Right lobe of liver (tissue), 4 donors: ENCODE results near the gene CFAP119.

Experiments used
- CTCF ChIP-seq, 4 donors: fragments of 200-600 bp in 3 of 4; fragments of 450-650 bp in 1 of 4; IDR thresholded peaks; one replicate each; pipeline versions ENCODE4 v1.5.1 to v1.8.0; 2016 to 2022; ENCODE audit warnings: antibody characterized with exemption in 4 of 4, mild to moderate bottlenecking in 2 of 4
- POLR2A ChIP-seq: fragments of 450-650 bp; IDR thresholded peaks from one replicate; pipeline ENCODE4 v1.6.1; 2017; ENCODE audit warnings: antibody characterized with exemption, mild to moderate bottlenecking
- donor health status: DM: no; HTN: no; CAD: no.
- donor health status: DM: no; HTN: no; CAD: no.
- donor health status: DM: no; HTN: yes; CAD: no.

- TF ChIP-seq CTCF (IDR thresholded peaks at IDR 0.05) (no peak), POLR2A (no peak)
Observed at GRCh38 chr16:30787613-30788378, 25.9 kb upstream of the CFAP119 start.
